ENCODE data around the gene NFIA.

Gene NFIA

DNA sequence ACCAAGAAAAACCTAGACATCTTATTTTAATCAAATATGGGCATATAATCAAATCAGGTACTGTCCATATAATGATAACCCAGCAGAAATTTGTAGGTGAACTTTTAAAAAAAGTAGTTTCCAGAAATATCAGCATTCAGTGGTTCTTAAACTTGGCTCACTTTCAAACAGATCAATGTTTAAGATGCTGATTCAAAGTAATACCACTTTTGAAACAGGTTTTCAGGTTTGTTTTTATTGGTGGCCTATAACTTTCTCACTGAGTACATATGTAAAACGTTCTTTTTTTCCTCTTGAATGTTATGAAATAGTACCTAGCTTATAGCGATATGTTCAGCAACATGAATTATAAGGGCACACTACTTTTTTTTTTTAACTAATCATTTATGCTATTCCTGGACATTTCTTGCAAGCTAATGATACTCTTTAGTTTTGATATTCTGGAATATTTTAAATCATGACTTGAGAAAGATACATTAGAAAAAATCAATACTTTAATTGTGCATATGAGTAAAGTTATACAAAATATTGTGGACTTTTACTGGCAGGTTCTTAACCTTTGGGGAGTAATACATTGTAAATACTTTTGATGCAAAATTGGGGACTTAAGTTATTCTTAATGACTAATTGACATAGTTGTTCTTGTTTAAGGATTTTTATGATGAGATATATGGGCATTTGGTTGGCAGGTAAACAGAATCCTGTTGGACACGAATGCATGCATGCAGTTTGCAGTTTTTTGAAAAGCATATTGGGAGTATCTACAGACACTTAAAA lies 3.0 kb downstream of the NFIA start:
- no peak for DNase-seq

DNA sequence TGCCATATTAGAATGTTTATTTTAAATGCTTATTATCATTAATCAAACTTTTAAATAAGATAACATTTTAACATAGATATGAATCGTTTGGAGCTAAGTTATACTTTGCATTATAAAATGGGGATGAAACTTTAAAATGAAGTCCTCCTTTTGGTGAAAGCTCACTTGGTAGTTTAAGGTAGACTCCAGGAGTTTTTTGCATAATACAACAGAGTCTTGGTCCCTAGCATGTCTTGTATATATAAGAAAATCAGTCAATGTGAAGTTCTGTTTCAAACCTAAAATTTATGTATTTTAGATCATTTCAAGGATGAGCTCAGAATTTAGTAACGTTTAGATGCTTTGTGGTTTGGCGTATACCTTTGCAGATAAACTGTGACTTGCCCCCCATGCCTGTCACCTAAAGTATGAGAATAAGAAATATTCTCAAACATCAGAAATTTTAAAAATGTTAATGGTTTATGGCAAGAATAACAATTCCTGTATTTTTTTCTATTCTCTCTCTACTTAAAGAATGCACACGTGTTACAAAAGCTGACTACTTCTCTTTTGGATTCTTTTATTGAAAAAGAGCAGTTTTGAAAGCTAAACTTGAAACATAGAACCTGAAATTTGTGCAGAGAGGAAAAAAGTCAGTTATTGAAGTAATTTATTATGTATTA lies 3.8 kb downstream of the NFIA start:
- DNase-seq, result no peak

DNA sequence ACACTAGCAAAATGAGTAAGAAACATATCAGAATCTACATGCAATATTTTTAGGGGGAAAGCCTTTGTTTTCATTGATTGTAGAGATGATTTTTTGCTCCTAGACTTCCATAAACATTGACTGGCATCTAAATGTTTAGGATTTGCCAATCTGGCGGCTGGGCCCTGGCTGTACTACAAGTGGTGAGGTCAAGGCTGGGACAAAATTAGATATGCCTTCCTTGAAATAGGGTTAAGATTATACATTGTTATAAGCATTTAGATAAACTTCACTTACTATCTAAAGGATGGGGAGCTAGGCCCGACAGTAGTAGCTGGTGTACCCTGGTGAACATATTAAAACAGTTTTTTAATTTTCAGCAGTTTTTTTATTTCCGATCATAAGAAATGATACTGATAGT lies 5.2 kb downstream of the NFIA start:
- no peak for DNase-seq

- no peak for DNase-seq
Measured at GRCh38 chr1:61088163-61088974, 6.0 kb downstream of the NFIA start.

- no peak for DNase-seq
Measured at GRCh38 chr1:61089338-61089737, 7.0 kb downstream of the NFIA start.

- no peak for DNase-seq
Measured at GRCh38 chr1:61089741-61090140, 7.4 kb downstream of the NFIA start.

GRCh38 chr1:61090546-61091202 lies 8.3 kb downstream of the NFIA start:
- DNase-seq, result no peak

DNA sequence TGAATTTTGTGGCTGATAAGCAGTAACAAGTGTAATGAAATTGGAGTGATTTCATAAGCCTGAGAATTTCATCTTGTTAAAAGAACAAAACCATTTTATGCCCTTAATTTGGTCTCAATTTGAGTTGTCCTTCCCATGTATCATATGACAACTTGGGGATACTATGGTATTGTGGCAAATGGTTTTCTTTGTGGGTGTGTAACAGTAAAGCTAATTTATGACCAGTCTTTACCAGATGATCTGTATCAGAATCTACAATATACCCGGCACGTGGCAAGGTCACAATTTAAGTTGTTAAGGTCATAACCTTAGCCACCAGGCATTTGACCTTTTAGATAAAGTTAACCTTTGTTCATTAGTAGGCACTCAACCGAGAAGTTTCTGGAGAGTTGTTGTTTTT lies 9.1 kb downstream of the NFIA start:
- DNase-seq, result no peak

DNA sequence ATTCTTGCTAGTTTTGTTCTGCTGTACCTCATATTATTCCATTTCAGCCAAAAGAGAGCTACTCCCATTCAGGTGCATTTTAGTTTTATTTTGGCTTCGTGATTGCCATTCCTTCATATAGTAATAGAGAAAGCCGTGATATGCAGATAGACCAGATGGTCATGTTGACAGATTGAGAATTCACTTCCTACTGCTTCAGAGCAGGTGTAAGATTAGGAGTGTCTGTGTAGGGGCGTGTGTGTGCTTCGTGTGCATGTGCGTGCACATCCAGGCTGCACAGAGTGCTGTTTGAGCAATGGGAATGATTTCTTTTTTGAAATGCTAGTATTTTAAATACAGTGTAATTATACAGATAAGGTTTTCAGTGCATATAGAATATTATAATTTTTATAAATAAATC lies 10.3 kb downstream of the NFIA start:
- peak; percentile 28 for DNase-seq

DNA sequence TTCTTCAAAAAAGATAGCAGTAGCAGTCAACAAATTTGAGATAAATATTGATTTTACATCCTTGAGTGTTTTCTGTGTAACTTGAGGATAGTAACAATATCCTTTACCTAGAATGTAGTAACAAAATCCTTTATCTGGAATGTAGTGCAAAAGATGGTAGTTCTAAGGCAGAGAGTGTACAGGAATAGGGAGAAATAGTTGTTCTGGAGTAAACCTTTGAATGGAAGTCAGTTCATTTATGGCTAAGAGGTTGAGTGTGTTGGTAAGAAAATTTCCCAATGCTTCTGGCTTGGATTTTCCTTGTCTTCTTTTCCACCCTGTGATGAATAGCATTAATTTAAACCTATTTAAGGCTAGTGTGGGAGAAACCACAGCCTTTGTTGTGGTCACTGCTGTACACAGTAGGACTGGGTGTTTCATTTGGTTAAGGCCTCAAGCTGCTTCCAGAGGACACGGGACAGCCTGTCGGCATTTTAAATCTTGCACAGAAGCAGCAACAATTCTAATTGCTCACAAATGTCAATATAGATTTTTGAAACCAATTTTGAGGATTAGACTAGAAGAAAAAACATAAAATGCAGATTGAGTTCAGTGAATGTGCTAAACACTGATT lies 11.3 kb downstream of the NFIA start:
- no peak for DNase-seq

DNA sequence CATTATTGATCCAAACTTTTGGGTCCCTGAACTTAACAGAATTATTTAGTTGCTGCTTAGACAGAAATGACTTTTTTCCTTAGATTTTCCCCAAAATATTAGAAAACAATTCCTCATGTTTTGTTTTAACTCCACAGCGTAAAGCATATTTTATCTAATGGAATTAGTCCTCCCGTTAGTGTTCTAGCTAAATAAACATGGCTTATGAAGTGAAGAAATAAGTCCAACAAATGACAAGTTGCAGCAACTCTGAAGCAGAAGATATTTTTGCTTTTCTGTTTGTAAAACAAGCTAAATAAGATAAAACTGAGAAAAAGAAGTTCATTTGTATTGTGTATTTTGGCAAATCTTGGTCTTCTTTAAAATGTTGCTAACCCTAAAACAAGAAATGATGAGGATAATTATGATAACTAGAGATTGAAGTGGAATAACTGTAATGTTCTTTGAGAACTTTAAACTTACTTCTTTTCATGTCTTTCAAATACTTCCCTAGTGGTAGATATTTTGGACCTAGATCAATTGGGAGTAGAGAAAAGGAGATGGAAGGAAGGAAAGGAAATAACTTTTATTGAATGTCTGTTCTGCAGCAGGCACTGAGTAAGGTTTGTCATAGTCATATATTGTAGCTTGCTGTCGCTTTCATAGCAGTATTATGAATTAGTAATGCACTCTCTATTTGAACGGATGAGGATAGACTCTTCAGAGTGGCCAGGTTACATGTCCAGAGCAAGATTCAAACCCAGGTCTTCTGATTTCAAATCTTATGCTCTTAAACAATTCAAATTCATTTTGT lies 12.5 kb downstream of the NFIA start:
- no peak for DNase-seq

GRCh38 chr1:61095470-61095812 lies 13.1 kb downstream of the NFIA start:
- DNase-seq, result no peak

- DNase-seq, result no peak
Measured at GRCh38 chr1:61097317-61097716, 15.0 kb downstream of the NFIA start.

DNA sequence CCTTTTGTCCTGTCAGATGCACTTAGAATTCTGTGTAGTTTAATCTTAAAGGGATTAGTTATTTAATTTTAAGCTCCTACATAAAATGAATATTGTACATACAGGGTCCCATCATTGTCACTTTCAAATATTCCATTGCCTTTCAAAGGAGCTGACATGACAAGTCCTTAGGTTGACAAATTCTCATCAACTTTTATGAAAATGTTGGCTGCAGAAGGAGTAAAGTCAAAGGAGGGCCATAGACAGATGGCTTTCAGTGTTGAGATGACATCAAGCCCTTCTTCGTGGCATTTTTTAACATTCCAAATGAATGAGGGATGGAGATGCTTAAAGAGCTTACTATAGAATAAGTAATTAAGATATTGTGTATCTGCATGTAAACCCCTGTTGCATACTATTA lies 15.4 kb downstream of the NFIA start:
- DNase-seq, result no peak

DNA sequence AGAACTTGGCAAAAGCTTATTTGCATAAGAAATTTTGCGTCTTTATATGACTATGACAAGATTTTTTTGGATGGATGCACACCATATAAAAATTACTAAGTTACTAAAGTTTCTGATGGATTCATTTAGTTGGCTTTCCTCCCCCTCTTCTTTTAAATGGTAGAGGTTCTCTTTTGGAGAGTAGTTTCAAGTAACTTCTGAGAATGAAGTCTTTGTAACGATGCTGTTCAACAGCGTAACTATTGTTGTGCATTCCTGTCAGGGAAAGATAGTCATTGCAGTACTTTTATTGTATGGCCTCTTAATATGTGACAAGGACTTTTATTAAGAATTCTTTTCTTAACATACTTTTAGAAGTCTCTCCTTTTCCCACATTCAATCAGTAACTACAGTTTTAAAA lies 16.0 kb downstream of the NFIA start:
- DNase-seq, result no peak

GRCh38 chr1:61098906-61099437 lies 16.6 kb downstream of the NFIA start:
- DNase-seq, result no peak

GRCh38 chr1:61100578-61100977 lies 18.2 kb downstream of the NFIA start:
- DNase-seq, result no peak

GRCh38 chr1:61101536-61101935 lies 19.2 kb downstream of the NFIA start:
- DNase-seq, result no peak

DNA sequence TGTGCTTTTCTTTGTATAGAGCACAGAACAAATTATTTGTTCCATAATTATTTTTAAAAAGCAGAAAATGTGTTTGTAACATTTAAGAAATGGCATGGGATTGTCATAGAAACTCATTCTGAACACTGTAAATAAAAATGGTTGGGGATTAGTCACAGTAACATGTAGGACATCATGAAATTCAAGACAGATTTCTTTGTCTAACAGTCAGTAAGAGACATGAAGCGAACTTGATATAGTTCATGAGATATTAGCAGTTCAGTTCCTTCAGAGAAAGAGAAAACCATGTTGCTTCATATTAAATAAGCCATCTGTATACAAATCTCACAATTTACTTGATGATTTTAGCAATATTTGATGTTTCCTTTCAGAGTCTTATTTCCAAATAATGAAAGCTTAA lies 19.7 kb downstream of the NFIA start:
- DNase-seq, result no peak

- no peak for DNase-seq
Measured at GRCh38 chr1:61102621-61103020, 20.3 kb downstream of the NFIA start.

DNA sequence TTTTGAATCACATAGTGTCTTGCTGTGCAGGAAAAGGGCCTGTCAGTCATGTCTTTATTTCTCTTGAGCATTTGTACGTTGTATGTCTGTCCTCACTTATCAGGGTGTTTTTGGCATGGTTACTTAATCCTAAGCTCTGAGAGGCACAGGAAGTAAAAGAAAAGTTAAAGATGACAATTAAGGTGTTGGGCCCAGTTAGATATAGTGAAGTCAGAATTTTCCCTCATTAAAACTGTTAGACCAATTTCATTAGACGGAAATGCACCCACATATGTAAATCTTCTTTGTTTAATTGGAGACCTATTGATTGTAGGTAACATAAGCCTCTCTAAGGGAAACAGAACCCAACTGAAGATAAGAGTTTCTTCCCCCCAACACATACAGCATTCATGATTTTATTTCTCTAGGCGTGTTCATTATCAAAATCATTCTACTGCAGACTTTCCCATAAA lies 21.9 kb downstream of the NFIA start:
- no peak for DNase-seq

DNA sequence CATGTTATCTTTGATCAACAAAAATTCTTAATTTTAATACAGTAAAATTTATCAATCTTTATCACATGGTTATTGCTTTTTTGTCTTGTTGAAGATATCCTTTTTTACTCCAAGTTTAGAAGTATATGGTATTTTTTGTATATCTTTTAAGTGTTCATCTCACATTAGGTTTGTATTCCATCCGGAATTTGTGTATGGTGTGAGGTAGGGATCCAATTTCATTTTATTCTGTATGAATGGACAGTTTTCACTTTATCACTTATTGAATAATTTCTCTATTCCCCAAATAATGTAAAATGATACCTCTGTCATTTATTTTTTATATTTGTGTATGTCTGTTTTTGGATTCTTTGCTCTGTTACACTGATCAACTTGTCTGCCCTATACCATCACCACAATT lies 25.3 kb downstream of the NFIA start:
- DNase-seq, result no peak

Measured in DMS 273 treated with DMSO at 0.1 percent for 48 hours (cell line).